ENCODE measurements around the gene PSD4.
A peak's percentile ranks its signal among the peaks of the same experiment; 100 is the strongest.

Gene PSD4

DNA sequence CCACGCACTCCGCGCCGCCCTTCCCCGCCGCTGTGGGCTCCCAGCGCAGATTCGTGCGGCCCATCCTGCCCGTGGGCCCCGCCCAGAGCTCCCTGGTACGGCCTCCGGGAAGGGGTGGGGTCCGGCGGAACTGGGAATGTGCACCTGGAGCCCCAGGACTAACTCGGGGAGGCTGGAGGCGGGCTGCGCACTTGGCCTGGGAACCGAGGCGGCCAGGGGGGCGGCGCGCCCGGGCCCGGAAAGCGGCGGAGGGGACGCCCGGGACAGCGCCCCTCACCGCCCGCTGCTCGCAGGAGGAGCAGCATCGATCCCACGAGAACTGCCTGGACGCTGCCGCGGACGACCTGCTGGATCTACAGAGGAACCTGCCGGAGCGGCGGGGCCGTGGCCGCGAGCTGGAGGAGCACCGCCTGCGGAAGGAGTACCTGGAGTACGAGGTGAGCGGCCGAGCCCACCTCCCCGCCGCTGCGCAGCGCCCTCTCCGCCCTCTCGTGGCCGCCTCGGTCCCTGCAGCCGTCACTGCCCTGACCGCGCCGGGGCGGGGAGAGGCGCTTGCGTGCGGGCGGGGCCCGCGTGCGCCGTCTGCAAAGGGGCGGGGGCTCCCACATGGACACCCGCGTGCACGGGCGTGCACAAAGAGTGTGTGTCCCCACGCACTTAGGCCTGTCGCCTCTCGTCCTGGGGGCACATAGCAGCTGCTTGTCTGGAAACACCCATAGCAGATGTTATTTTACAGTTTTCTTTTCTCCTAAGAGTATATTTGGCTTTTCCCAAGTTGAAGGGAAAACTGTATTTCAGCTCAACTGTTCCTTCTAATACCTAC is 25.2 kb downstream of the PSD4 start:
- TF ChIP-seq EZH2phosphoT487 (IDR thresholded peaks at IDR 0.05; ENCODE audit: low read length): no peak
- TF ChIP-seq, protein P1, sequence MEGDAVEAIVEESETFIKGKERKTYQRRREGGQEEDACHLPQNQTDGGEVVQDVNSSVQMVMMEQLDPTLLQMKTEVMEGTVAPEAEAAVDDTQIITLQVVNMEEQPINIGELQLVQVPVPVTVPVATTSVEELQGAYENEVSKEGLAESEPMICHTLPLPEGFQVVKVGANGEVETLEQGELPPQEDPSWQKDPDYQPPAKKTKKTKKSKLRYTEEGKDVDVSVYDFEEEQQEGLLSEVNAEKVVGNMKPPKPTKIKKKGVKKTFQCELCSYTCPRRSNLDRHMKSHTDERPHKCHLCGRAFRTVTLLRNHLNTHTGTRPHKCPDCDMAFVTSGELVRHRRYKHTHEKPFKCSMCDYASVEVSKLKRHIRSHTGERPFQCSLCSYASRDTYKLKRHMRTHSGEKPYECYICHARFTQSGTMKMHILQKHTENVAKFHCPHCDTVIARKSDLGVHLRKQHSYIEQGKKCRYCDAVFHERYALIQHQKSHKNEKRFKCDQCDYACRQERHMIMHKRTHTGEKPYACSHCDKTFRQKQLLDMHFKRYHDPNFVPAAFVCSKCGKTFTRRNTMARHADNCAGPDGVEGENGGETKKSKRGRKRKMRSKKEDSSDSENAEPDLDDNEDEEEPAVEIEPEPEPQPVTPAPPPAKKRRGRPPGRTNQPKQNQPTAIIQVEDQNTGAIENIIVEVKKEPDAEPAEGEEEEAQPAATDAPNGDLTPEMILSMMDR (IDR thresholded peaks at IDR 0.05; ENCODE audit: low read length): peak; percentile 50
- H3K27me3 ChIP-seq (replicated peaks; ENCODE audit: insufficient read depth, low read length): no peaks in the 10 kb centered on the region
- H3K9me2 ChIP-seq (replicated peaks; ENCODE audit: insufficient read depth, low read length): no peaks in the 10 kb centered on the region
- no peaks in the 10 kb centered on the region for H3K79me2 ChIP-seq (ENCODE audit: low read length)
- peak overlapping the region; percentile 45; the same call in 1 of the 2 replicates for H3K4me2 ChIP-seq (ENCODE audit: low read depth, low read length)
- no peak overlapping the region for H3K27ac ChIP-seq (ENCODE audit: low read length)
- DNase-seq: peak; percentile 56
- no peak overlapping the region for H2AFZ ChIP-seq (ENCODE audit: low read length)
- H3K36me3 ChIP-seq (replicated peaks; ENCODE audit: insufficient read depth, low read length): no peaks in the 10 kb centered on the region; the same call in 1 of the 2 replicates
- no peaks in the 10 kb centered on the region for H3K4me1 ChIP-seq (ENCODE audit: low read length)
- H3K4me3 ChIP-seq (ENCODE audit: low read length): peak overlapping the region; percentile 40
- no peaks in the 10 kb centered on the region for H3K9me3 ChIP-seq (replicated peaks; ENCODE audit: insufficient read depth, low read length)
- H4K20me1 ChIP-seq (ENCODE audit: insufficient read depth, low read length): no peaks in the 10 kb centered on the region
- 0 out of 2 replicates have a peak, but pooled peaks cover 2% of the 10 kb centered on the region for H3F3A ChIP-seq (ENCODE audit: insufficient read depth, low read length)
- no peak overlapping the region for H3K9ac ChIP-seq (ENCODE audit: low read length)

DNA sequence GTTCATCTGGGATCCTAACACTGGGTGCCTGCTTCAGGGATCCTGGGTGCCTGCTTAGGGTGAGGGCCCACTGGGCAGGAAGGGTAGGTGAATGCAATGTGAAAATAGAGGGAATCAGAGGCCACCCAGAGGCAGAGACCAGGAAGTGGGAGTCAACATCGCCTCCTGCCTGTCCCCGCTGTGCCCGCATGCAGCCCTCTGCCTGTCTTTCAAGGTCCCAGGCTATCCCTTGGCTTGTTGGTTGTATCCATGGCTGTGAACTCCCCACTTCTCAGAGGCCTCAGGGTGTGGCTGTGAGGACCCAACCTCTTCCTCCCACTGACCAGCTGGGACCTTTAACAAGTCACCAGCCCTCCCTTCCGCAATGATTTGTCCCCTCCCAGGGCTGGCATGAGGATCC is 26.5 kb downstream of the PSD4 start:
- Histone ChIP-seq H3K27ac (ENCODE audit: low read length) (no peak overlapping the region), H3K27me3 (replicated peaks; ENCODE audit: insufficient read depth, low read length) (no peaks in the 10 kb centered on the region), H3K9me2 (replicated peaks; ENCODE audit: insufficient read depth, low read length) (no peaks in the 10 kb centered on the region), H3K9ac (ENCODE audit: low read length) (no peak overlapping the region), H3K4me2 (ENCODE audit: low read depth, low read length) (no peak overlapping the region), H2AFZ (ENCODE audit: low read length) (no peak overlapping the region), H4K20me1 (ENCODE audit: insufficient read depth, low read length) (no peaks in the 10 kb centered on the region), H3F3A (ENCODE audit: insufficient read depth, low read length) (0 out of 2 replicates have a peak, but pooled peaks cover 2% of the 10 kb centered on the region), H3K4me3 (ENCODE audit: low read length) (no peak overlapping the region), H3K4me1 (ENCODE audit: low read length) (no peaks in the 10 kb centered on the region), H3K36me3 (replicated peaks; ENCODE audit: insufficient read depth, low read length) (no peaks in the 10 kb centered on the region; the same call in 1 of the 2 replicates), H3K79me2 (ENCODE audit: low read length) (no peaks in the 10 kb centered on the region), H3K9me3 (replicated peaks; ENCODE audit: insufficient read depth, low read length) (no peaks in the 10 kb centered on the region)
- no peak for DNase-seq
- TF ChIP-seq, protein P1 (IDR thresholded peaks at IDR 0.05; ENCODE audit: low read length): no peak
- TF ChIP-seq EZH2 (optimal IDR thresholded peaks at IDR 0.05; ENCODE audit: low read depth, low read length) (no peak), EZH2phosphoT487 (IDR thresholded peaks at IDR 0.05; ENCODE audit: low read length) (no peak)

DNA sequence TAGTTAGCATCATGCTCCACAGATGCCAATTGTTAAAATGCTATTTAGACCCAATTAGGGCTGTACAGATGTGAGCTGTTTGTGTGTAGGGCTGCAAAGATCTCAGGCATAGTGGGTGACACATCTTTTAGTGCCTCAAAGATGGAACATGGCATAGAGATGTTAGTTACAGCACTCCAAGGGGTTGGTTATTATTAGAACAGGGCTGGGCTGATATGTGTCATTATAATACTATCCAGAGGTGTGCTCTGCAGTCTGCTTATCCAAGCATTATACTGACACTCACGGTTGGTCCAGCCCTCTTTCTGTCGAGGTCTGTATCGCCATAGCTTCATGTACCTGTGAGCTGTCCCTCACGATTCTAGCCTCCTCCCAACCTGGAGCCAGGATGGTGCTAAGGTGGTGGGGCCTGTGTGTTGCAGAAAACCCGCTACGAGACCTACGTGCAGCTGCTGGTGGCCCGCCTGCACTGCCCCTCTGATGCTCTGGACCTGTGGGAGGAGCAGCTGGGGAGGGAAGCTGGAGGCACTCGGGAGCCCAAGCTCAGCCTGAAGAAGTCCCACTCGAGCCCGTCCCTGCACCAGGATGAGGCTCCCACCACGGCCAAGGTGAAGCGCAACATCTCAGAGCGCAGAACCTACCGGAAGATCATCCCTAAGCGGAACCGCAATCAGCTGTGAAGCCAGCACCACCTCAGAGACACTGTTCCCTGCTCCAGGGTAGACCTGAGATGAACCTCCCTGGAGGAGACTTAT is 27.1 kb downstream of the PSD4 start:
- Histone ChIP-seq H3K27me3 (replicated peaks; ENCODE audit: insufficient read depth, low read length) (no peaks in the 10 kb centered on the region), H2AFZ (ENCODE audit: low read length) (no peak overlapping the region)

More for the DNA sequence above, 27.1 kb downstream of the PSD4 start:
- no peak overlapping the region for H3K9ac ChIP-seq (ENCODE audit: low read length)
- H3K79me2 ChIP-seq (ENCODE audit: low read length): no peaks in the 10 kb centered on the region
- H3K36me3 ChIP-seq (replicated peaks; ENCODE audit: insufficient read depth, low read length): no peaks in the 10 kb centered on the region; the same call in 1 of the 2 replicates
- no peaks in the 10 kb centered on the region for H3K4me1 ChIP-seq (ENCODE audit: low read length)
- no peak overlapping the region for H3K4me2 ChIP-seq (ENCODE audit: low read depth, low read length)
- no peak overlapping the region for H3K27ac ChIP-seq (ENCODE audit: low read length)
- H3K9me3 ChIP-seq (replicated peaks; ENCODE audit: insufficient read depth, low read length): no peaks in the 10 kb centered on the region
- TF ChIP-seq EZH2 (optimal IDR thresholded peaks at IDR 0.05; ENCODE audit: low read depth, low read length) (no peak), EZH2phosphoT487 (IDR thresholded peaks at IDR 0.05; ENCODE audit: low read length) (no peak)
- TF ChIP-seq, protein P1 (IDR thresholded peaks at IDR 0.05; ENCODE audit: low read length): no peak
- H3K9me2 ChIP-seq (replicated peaks; ENCODE audit: insufficient read depth, low read length): no peaks in the 10 kb centered on the region
- DNase-seq: no peak
- H3K4me3 ChIP-seq (ENCODE audit: low read length): no peak overlapping the region
- no peaks in the 10 kb centered on the region for H4K20me1 ChIP-seq (ENCODE audit: insufficient read depth, low read length)
- H3F3A ChIP-seq (ENCODE audit: insufficient read depth, low read length): 0 out of 2 replicates have a peak, but pooled peaks cover 2% of the 10 kb centered on the region
